HG03066 (cell line): ENCODE data around the gene PHACTR1.

Experiments
- ATAC-seq: cut with Tn5 transposase; IDR thresholded peaks from one replicate; pipeline ENCODE4 v1.9.1; 2021; ENCODE audit warnings: low read depth; ENCODE audit not compliant: unreplicated experiment

Gene PHACTR1

DNA sequence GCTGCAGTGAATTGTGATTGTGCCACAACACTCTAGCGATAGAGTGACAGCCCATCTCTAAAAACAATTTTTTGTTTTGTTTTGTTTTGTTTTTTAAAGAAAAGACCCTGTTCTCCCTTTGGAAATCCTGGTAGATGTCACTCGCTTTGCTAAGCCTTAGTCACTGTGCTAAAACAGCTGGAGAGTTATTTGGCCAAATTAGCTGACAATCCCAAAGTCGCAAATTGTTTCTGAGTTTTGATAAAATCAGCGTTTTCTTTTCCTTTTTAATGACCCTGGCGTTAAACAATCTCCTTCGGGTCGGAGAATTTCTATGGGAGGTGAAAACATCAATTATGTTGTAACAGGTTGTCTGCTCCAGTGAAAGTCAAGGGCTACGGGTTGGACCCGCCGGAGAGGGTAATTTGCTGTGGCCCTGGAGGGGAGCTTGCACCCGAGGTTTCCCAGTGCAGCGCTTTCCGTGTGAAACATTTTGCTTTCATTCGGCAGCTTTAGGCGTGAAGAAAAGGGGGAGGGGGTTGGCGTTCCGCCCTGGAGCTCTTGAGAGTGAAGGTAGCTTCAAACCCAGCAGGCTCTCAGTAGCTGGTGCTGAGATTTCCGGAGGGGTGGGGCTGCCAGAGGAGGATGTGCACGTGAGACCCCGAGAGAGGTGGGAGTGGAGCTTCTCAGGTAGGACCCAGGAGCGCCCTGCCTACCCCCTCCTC lies 296.6 kb downstream of the PHACTR1 start:
- no peak for ATAC-seq

DNA sequence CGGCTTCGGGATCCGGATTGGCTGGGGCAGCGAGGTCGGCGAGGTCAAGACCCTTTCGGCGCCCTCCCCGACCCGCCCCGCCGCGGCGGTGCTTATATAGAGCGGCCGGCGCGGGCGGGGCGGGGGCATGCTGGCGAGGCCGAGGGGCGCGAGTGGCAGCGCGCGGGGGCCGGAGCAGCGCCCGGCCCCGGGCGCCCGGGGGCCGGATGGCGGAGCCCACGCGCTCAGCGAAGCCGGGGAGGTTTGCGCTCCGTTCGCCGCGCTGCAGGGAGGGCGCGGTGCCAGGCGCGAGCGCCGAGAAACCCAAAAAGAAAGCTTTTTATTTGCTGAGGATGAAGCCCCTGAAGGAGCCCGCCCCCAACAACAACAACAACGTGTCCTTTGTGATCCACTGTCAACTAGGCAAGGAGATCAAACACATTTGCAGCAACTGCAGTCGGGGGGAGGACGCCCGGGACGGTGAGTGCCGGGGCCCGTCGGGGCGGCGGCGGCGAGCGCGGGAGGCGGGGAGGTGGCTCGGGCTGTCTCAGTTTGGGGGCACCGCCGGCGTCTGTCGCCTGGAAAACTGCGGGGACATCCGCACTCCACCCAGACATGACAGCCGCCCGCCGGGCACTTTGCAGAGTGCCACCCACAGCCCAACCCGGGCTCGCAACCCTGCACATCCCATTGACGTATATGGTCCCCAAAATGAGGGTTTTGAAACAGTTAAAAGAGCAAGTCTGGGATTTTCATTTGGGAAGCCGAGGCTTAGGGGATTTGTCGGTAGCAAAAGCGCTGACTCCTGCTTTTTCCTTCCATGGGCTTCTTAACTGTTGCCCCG lies 297.3 kb downstream of the PHACTR1 start:
- ATAC-seq, result no peak

DNA sequence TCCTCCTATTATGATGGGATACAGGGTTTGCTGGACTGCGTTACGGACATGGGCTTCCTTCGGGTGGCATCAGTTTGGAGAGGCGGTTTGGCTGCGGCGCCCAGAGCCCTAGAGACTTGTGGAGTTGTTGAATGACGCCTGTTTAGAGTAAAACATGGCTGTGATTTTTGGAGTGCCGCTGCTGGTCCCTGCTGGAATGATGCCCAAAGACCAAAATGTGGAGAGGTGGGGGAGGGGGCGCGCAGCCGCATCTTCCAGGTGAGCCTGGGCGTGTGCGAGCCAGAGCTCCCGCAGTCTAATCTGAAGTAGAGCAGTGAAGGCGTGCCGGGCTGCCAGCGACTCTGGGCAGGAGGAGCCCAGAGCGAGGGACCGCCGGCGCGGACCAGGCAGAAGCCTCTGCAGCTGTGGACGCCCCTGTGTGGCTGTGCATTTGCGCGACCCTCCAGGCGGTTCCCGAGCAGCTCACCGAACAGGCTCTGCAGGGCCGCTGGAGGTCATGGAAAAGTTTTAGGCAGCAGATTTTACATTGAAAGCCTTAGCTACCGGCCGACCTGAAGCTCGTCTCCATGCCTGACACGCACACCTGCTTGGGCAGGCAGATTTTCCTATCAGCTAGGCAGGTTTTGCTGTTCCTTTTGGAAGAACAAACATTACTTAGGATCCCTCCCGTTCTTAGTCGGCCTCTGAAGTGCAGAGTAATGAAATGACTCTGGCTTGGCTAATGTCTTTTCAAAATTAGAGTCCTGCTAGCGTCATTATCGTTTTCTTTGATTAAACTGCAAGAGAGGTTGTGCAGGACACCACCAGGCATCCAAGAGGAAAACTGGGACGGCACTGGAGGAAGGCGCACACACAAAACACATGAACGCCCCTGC lies 298.2 kb downstream of the PHACTR1 start:
- ATAC-seq, result no peak

DNA sequence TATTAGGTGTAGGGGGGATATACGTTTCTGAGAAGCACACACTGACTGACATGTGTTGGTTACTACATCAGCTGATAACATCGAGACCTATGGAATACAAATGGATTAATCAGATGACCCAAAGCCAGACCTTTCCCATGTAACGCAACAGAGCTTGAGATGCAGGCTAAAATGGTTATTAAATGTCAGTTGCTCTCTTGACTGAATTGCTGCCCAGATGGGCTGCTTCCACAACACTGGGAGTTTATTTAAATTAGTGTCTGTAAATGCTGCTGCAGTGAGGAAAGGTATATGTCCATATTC lies 298.8 kb downstream of the PHACTR1 start:
- ATAC-seq, result no peak

DNA sequence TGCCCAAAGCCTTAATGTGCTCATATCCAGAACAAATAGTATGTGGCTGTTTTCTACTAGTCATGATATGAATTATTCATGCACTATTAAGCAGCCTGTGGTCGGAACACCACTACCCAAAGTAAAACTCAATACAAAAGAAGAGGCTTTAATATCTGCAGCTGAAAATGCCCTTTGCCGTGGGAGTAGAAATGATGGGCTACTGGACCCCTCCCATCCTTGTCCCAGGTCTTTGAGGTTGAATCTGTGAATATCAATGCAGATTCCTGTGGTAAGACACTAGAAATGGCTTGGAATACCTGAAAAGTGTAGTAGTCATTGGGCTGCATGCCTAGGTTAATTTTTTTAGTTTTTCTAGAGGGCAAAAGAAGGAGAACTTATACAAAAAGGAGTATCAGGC lies 308.0 kb downstream of the PHACTR1 start:
- no peak for ATAC-seq

DNA sequence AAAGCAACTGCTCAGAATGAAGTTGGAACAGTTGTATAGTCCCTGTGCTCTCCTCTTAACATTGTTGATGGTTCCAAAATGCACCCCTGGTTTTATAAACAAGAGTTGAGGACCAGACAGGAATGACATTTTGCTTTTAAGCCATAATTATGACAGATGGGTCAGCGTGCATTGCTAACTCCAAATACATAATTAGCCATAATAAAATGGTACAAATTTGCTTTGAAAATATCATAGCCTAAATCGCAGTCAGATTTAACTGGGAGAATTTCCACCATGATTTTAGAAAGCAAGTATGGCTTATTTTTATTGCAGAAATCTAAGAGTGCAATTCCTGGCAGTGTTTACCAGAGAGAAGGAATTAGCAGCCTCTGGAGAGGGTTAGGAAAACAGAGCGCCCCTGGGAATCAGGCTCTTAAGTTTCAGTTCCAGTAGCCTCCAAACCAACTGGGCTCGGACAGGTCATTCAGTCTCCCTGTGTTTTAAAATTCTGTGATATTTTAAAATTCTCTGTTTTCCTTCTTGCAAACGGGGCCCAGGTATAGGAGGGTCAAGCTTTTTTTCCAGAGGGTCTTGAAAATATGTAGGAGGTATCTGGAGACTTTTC lies 309.4 kb downstream of the PHACTR1 start:
- ATAC-seq, result no peak

DNA sequence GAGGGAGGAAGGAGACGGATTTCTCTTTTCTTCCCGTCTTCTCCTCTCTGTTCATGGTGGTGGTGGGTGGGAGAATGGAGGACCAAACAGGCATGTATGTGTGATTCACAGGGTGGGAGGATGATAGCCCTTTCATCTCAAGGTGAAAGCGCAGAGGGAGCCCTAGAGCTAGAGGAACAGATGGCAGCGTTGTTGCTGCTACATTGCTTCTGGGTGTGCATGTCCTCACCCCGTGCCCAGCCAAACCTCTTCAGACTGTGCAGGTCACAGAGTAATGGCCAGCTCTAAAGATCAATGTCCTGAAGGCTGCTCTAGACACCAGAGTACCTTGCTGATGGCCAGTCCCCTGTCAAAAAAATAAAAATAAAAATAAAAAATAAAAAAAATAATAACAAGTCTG lies 310.0 kb downstream of the PHACTR1 start:
- no peak for ATAC-seq

DNA sequence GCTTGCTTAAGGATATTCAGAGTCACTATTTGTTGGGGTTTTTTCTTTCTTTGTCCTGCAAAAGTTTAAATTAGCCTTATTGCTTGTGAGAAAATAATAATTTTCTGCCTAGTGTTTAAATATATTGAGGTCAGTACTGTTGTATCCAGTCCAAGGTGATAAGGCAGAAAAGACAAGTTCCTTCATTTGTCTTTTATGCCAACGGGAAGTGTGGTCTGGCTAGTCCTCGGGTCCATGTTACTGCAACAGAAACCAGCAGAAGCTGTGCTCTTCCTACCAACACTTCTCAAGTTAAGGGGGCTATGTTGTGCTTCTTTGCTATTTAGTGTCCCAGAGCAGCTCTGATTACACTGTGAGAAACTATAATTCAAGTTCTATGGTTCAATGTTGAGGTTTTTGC lies 310.6 kb downstream of the PHACTR1 start:
- no peak for ATAC-seq

DNA sequence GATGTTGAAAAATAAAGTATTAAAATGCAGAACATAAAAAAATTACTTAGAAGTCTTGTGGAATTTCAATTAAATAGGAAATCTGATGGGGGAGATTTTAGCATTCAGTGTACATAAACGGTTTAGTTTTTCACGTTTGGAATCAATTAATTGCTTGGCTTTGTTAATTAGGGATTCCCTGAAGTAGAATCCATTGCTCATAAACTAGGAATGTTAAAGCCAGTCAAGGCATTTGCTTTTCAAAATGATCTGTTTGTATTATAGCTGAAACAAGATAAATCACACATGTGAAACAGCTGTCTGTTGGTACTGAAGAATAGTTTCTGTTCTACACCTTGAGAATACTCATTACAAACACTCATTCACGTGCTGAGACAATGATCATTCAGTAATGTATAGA lies 313.8 kb downstream of the PHACTR1 start:
- ATAC-seq, result no peak

DNA sequence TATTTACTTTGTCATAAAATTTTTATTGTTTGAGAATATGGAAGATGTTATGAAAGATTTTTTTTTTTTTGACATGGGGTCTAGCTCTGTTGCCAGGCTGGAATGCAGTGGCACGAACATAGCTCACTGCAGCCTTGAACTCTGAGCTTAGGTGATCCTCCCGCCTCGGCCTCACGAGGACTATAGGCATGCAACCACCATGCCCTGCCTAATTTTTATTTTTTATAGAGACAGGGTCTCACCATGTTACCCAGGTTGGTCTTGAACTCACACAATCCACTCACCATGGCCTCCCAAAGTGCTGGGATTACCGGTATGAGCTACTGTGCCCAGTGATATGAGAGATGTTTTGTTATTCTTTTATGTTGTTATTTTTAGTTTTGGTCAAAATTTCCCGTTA lies 316.0 kb downstream of the PHACTR1 start:
- ATAC-seq, result no peak

DNA sequence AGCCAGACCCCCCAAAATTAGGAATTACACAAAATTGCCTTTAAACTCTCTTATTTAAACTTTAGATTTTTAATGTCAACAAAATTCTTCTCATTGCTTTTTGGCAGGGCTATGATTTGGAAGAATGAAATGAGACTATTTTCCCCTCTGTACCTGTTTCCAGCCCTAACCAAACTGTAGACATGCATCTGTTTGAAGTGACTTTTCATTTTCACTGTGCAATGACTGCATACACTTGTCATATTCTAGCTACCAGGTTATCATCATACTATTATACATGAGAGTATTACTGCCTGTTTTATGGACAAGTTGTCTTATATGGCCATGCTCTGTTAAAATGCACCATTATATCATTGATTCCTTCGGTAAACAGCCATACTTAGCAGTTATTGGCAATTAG lies 316.6 kb downstream of the PHACTR1 start:
- ATAC-seq, result no peak

DNA sequence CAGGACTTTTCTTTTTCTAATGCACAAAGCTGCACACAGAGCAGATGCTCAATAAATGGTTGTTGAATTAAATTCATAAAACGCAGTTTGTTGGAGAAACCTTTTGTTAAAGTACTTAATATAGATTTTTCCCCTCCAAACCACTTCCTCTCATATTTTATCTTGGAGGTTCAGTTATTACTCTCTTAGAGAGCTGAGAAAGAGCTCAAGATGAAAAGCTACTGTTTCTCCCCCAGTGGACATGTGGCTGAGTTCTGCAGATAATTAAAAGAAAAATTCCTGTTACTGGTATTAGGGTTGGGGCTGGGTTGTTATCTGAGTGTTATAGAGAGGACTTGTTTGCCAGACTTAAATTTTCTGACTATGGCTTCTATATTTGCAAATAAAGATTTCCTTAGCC lies 317.7 kb downstream of the PHACTR1 start:
- ATAC-seq, result no peak

DNA sequence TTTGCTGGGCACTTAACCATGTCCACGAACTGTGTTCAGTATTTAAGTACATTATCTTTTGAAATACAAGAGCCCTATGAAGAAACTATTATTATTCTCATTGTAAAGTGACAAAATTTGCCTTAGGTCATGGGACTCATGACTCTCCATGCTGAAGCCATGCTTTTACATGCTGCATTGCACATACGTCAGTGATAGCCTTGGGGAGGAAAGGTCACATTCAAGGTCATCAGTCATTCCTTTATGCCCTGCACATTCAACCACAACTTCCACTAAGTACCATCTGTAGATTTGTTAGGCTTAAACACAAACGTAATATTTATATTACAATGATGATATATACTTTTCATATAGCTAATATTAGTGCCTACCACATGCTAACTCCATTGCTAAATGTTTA lies 319.0 kb downstream of the PHACTR1 start:
- no peak for ATAC-seq

DNA sequence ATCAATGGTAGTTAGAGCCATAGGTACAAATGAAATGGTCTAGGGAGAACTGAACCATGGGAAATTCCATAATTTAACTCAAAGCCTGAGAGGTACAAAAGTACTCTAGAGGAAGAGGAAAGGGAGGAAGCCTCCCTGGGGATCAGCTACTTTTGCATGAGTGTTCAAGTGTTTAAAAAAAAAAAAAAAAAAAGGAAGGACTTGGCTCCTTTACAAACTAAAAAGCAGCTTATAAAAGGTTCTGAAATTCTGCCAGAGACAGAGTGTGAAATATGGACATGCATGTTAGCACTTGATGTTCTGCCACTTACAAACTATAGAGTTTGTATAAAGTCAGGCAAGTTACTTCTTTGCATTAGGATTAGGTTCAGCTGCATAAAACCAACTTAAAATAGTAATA lies 321.7 kb downstream of the PHACTR1 start:
- no peak for ATAC-seq

DNA sequence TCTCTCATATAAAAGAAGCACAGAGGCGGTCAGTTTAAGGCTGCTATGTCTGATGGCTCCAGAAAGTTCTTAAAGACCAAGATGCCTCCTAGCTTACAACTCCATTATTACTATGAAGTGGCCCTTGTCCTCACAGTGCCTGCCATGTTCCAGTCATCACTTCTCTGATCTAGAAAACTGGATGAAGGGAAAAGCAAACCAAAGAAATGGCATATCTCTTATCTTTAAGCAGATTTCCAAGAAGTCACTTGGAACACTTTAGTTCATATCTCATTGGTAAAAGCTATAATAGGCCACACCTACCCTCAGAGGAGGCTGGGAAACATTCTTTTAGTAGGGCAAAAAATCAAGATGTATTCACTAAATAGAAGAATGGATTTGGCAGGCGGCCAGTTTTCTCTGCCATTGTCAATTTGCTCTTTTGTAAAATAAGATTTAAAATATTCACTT lies 322.2 kb downstream of the PHACTR1 start:
- no peak for ATAC-seq

DNA sequence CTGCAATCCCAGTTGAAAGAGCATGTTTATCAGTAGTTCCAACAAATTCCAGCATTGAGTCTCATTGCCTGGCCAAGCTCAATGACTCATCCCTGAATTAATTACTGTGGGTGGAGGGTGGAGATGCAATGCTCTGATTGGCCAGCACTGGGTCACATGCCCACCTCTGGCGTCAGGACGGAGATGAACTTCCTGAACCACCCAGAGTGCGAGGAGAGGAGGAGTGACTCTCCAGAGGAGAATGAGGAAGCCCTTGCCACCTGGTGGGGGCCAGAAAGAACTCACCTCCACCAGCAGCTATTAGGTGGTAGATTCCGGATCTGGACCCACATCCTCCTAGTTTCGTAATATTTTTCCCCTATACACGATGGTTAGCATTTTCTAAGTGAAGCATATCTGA lies 327.8 kb downstream of the PHACTR1 start:
- no peak for ATAC-seq

DNA sequence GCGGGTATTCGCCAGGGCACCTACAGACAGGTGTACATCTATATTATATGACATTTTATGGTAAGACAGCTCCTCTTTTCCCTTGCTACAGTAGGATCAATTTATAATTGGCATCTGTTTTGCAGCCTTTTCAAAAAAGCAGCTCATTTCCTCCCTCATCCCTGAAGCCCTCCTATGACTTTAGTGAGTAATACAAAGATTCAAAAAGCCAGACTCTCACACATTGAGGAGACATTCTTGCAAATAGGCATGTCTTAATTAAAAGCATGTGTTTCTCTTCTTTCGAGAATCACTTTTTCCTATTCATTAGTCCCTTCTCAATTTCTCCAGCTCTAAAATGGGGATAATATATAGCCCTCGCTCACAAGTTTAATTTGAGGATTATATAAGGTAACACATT lies 328.3 kb downstream of the PHACTR1 start:
- ATAC-seq, result no peak

DNA sequence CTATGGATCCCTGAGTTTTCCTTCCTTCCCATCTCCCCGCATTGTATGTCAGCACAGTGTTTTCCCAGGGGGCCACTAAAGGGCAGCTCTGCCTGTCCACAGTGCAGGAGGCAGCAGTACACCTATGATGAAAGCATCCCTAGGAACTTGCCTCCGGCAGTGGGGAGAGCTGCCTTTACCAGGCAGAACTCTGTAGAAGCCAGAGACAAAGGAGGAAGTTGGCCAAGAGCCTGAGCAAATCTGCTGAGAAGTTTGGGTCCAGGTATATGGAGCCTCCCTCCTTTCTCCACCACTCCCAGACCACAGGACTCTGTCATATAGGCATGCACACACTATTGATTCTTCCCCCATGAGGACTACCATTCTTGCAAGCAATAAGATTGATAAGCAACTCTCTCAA lies 329.1 kb downstream of the PHACTR1 start:
- no peak for ATAC-seq

DNA sequence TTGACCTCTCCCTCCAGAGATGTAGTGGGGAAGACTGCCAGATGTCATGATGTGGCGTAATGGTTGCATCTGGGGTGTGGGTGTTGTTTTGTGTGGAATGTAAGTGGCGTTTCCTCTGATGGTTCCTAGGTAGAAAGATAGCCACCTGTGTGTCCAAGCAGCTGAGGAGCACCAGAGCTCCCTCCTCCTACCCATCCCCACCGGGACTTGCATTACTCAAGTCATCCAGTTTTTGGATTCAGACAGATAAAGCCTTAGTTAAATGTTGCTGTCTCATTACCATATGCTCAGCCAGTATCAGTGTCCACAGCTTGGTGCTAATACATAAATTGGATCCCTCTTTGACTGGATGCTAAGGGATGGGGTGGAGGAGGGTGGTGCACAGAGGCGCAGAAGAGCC lies 329.5 kb downstream of the PHACTR1 start:
- no peak for ATAC-seq

DNA sequence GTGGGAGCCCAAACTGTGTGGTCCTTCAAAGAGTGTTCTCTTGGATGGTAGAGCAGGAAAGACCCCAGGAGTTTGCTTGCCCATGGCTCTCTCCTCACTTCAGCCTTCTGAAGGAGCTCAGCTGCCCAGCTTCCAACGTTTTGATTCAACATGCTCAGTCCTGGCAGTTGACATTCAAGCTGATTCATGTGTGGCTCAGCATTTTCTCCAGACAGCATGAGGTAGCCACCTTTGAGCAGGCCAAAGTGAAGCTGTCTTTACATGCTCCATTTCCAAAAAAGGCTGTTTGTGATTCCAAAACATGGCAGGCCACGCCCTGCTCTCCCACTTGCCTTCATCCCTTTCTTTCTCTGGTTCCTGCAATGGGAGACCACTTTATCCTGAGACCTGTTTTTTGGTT lies 331.5 kb downstream of the PHACTR1 start:
- no peak for ATAC-seq

DNA sequence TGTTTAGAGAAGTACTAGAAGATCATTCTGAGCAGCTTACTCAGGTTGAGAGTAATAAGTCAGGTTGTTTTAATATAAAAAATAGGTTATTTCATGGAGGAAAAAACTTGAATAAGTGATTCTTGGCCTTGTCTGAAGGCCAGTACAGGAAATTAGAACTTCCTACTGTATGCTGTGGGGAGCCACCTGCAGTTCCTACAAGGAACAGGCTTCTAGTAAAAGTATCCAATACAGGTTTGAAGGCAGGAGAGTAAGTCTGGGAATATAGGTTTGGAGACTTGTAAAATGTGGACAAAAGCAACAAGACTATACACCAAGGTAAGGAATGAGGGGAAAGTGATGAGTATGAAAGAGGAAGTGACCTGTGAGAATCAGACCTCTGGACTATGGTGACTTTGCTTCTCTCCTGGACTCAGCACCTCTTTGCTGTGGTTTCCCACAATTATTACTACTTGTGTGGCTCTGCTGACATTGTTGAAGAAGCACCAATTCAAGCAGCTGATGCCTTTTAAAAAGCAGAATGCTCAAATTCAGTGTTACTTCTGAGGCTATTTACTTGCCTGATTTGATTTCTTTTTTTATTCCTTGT lies 333.2 kb downstream of the PHACTR1 start:
- no peak for ATAC-seq
